ENCODE results near the gene ARHGDIA.

Gene ARHGDIA

GRCh38 chr17:81866440-81867169, 4.5 kb downstream of the ARHGDIA start:
- TF ChIP-seq SUZ12 (IDR thresholded peaks at IDR 0.05; ENCODE audit: extremely low read depth, insufficient read depth, insufficient read length) (no peak), ZNF274 (IDR thresholded peaks at IDR 0.05; ENCODE audit: low read depth, low read length) (no peak), YY1 (IDR thresholded peaks at IDR 0.05; ENCODE audit: insufficient read depth, insufficient read length) (no peak)
- Histone ChIP-seq H3K36me3 (ENCODE audit: insufficient read depth, insufficient read length, low read length) (peaks cover 76% of the 10 kb centered on the region), H3K4me1 (ENCODE audit: insufficient read depth, insufficient read length) (peaks cover 42% of the 10 kb centered on the region), H3K4me3 (ENCODE audit: insufficient read length, low read depth) (no peak overlapping the region), H3K9ac (ENCODE audit: insufficient read length, low read depth) (peak overlapping the region; percentile 77), H3K9me3 (ENCODE audit: insufficient read depth, low read length) (no peaks in the 10 kb centered on the region), H3K27me3 (ENCODE audit: insufficient read depth, insufficient read length) (no peaks in the 10 kb centered on the region)
- DNase-seq (ENCODE audit: low read depth, low spot score), result no peak

DNA sequence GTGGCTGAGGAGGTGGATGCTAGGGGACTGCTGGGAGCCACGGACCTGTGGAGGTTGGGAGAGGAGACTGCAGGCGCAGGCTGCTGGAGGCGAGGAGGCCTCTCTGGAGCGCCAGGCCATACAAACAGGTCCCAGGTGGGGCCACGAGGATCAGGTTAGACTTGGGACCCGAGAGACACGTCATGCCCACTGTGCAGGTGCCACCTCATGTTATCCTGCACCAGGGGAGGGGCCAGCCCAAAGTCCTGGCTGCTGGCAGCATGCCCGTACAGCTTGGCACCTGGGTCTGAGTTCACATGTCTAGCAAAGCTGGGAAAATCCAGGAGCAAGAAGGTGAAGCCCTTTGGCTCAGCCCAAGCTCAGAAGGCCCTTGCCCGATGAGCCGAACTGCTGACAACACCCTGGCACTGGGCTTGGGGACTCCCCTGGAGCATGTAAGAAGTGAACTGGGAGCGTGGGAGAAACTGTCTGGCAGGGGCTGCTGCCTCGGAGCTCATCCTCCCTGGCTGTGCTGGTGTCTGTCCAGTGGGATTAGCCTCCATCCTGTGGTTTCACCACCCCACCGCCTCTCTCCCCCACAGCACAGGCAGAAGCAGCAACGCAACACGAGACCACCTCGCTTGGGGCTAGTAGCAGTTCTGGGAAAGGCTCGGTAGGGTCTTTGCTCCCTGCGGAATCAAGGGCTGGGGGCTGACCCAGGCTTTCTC, 5.3 kb downstream of the ARHGDIA start:
- H3K27me3 ChIP-seq (ENCODE audit: insufficient read depth, insufficient read length), result no peaks in the 10 kb centered on the region
- H3K9me3 ChIP-seq (ENCODE audit: insufficient read depth, low read length), result no peaks in the 10 kb centered on the region
- no peak overlapping the region for H3K4me3 ChIP-seq (ENCODE audit: insufficient read length, low read depth)
- H3K9ac ChIP-seq (ENCODE audit: insufficient read length, low read depth), result peak overlapping the region; percentile 58
- TF ChIP-seq YY1 (IDR thresholded peaks at IDR 0.05; ENCODE audit: insufficient read depth, insufficient read length), result no peak
- TF ChIP-seq SUZ12 (IDR thresholded peaks at IDR 0.05; ENCODE audit: extremely low read depth, insufficient read depth, insufficient read length), result no peak
- TF ChIP-seq ZNF274 (IDR thresholded peaks at IDR 0.05; ENCODE audit: low read depth, low read length), result no peak
- H3K4me1 ChIP-seq (ENCODE audit: insufficient read depth, insufficient read length), result peaks cover 42% of the 10 kb centered on the region
- H3K36me3 ChIP-seq (ENCODE audit: insufficient read depth, insufficient read length, low read length), result peaks cover 76% of the 10 kb centered on the region
- no peak for DNase-seq (ENCODE audit: low read depth, low spot score)

GRCh38 chr17:81865358-81865732, 5.8 kb downstream of the ARHGDIA start:
- TF ChIP-seq SUZ12 (IDR thresholded peaks at IDR 0.05; ENCODE audit: extremely low read depth, insufficient read depth, insufficient read length), result no peak
- no peak for TF ChIP-seq YY1 (IDR thresholded peaks at IDR 0.05; ENCODE audit: insufficient read depth, insufficient read length)
- TF ChIP-seq ZNF274 (IDR thresholded peaks at IDR 0.05; ENCODE audit: low read depth, low read length), result no peak
- peaks cover 73% of the 10 kb centered on the region for H3K36me3 ChIP-seq (ENCODE audit: insufficient read depth, insufficient read length, low read length)
- no peaks in the 10 kb centered on the region for H3K9me3 ChIP-seq (ENCODE audit: insufficient read depth, low read length)
- peak overlapping the region; percentile 58 for H3K9ac ChIP-seq (ENCODE audit: insufficient read length, low read depth)
- H3K4me1 ChIP-seq (ENCODE audit: insufficient read depth, insufficient read length), result peaks cover 42% of the 10 kb centered on the region
- H3K4me3 ChIP-seq (ENCODE audit: insufficient read length, low read depth), result no peak overlapping the region
- H3K27me3 ChIP-seq (ENCODE audit: insufficient read depth, insufficient read length), result no peaks in the 10 kb centered on the region
- DNase-seq (ENCODE audit: low read depth, low spot score), result no peak

- TF ChIP-seq YY1 (IDR thresholded peaks at IDR 0.05; ENCODE audit: insufficient read depth, insufficient read length) (no peak), SUZ12 (IDR thresholded peaks at IDR 0.05; ENCODE audit: extremely low read depth, insufficient read depth, insufficient read length) (no peak), ZNF274 (IDR thresholded peaks at IDR 0.05; ENCODE audit: low read depth, low read length) (no peak)
- Histone ChIP-seq H3K4me3 (ENCODE audit: insufficient read length, low read depth) (no peak overlapping the region), H3K9me3 (ENCODE audit: insufficient read depth, low read length) (no peaks in the 10 kb centered on the region), H3K27me3 (ENCODE audit: insufficient read depth, insufficient read length) (no peaks in the 10 kb centered on the region), H3K4me1 (ENCODE audit: insufficient read depth, insufficient read length) (peaks cover 38% of the 10 kb centered on the region), H3K9ac (ENCODE audit: insufficient read length, low read depth) (peak overlapping the region; percentile 34), H3K36me3 (ENCODE audit: insufficient read depth, insufficient read length, low read length) (peaks cover 67% of the 10 kb centered on the region)
- no peak for DNase-seq (ENCODE audit: low read depth, low spot score)
These were observed 7.0 kb downstream of the ARHGDIA start for GRCh38 chr17:81863833-81864768.

DNA sequence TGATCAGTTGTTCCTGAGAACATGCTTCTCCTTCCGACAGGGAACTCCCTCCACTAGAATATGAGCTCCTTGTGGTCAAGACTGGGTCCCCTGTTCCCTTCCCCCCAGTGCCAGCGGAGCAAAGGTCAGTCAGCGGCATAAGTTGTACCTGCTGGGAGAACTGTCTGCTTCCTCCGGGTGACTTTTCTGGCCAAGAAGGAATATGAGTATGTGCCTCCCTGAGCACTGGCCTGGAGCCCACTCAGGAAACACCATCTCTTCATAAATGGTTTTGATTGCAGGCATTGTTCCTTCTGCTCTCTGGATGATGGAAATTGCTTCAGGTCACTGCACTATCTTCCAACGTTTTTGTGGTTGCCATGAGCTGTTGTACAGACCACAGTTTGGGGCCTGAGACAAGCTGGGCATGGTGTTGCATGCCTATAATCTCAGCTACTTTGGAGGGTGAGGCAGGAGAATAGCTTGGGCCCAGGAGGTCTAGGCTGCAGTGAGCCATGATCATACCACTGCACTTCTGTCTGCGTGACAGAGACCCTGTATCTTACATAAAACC, 7.9 kb downstream of the ARHGDIA start:
- no peak overlapping the region for H3K4me3 ChIP-seq (ENCODE audit: insufficient read length, low read depth)
- H3K9ac ChIP-seq (ENCODE audit: insufficient read length, low read depth), result peak overlapping the region; percentile 61
- TF ChIP-seq ZNF274 (IDR thresholded peaks at IDR 0.05; ENCODE audit: low read depth, low read length) (no peak), YY1 (IDR thresholded peaks at IDR 0.05; ENCODE audit: insufficient read depth, insufficient read length) (no peak), SUZ12 (IDR thresholded peaks at IDR 0.05; ENCODE audit: extremely low read depth, insufficient read depth, insufficient read length) (no peak)
- H3K4me1 ChIP-seq (ENCODE audit: insufficient read depth, insufficient read length), result peaks cover 37% of the 10 kb centered on the region
- H3K36me3 ChIP-seq (ENCODE audit: insufficient read depth, insufficient read length, low read length), result peaks cover 69% of the 10 kb centered on the region
- DNase-seq (ENCODE audit: low read depth, low spot score), result no peak
- no peaks in the 10 kb centered on the region for H3K27me3 ChIP-seq (ENCODE audit: insufficient read depth, insufficient read length)
- H3K9me3 ChIP-seq (ENCODE audit: insufficient read depth, low read length), result no peaks in the 10 kb centered on the region

- Histone ChIP-seq H3K4me1 (ENCODE audit: insufficient read depth, insufficient read length) (peaks cover 22% of the 10 kb centered on the region), H3K4me3 (ENCODE audit: insufficient read length, low read depth) (peak overlapping the region; percentile 99), H3K9ac (ENCODE audit: insufficient read length, low read depth) (peak overlapping the region; percentile 93), H3K9me3 (ENCODE audit: insufficient read depth, low read length) (no peaks in the 10 kb centered on the region), H3K27me3 (ENCODE audit: insufficient read depth, insufficient read length) (no peaks in the 10 kb centered on the region), H3K36me3 (ENCODE audit: insufficient read depth, insufficient read length, low read length) (peaks cover 73% of the 10 kb centered on the region)
- peak; percentile 97 for DNase-seq (ENCODE audit: low read depth, low spot score)
- TF ChIP-seq YY1 (IDR thresholded peaks at IDR 0.05; ENCODE audit: insufficient read depth, insufficient read length) (peak; percentile 41), ZNF274 (IDR thresholded peaks at IDR 0.05; ENCODE audit: low read depth, low read length) (no peak)
These were observed 10.2 kb downstream of the ARHGDIA start for GRCh38 chr17:81860756-81861568.
